Fibroblast of lung (primary cell): ENCODE data around the gene MAP2K5. TPM values are rescaled to one million over a fixed set of nuclear protein-coding genes. Genes with fewer than 3 reads are reported as not detected.
A peak's percentile ranks its signal among the peaks of the same experiment; 100 is the strongest.

ENCODE experiments used
- DNase-seq, 2 donors: peaks; one replicate each; pipeline versions ENCODE4 v3.0.0 to v3.0.0-alpha.2; 2010; ENCODE audit warnings: low read depth in 2 of 2
- H2AFZ ChIP-seq: 2 replicates; pipeline ENCODE4 v1.5.1; 2012; ENCODE audit warnings: low read length, control low read depth, inconsistent platforms
- H3K27ac ChIP-seq: 2 replicates; pipeline ENCODE4 v1.5.1; 2011; ENCODE audit warnings: low read length, control low read depth; ENCODE audit not compliant: insufficient read depth
- H3K27me3 ChIP-seq: 2 replicates; pipeline ENCODE4 v1.5.1; 2011; ENCODE audit warnings: mild to moderate bottlenecking, low read length; ENCODE audit not compliant: control insufficient read depth, insufficient read depth
- H3K36me3 ChIP-seq: 2 replicates; pipeline ENCODE4 v1.5.1; 2011; ENCODE audit warnings: low read length; ENCODE audit not compliant: control insufficient read depth, insufficient read depth
- H3K4me1 ChIP-seq: 2 replicates; pipeline ENCODE4 v1.5.1; 2011; ENCODE audit warnings: low read length; ENCODE audit not compliant: control insufficient read depth, insufficient read depth; ENCODE audit errors: extremely low read depth
- H3K4me2 ChIP-seq: 2 replicates; pipeline ENCODE4 v1.5.1; 2011; ENCODE audit warnings: low read length, control low read depth; ENCODE audit not compliant: insufficient read depth; ENCODE audit errors: extremely low read depth
- H3K4me3 ChIP-seq, 4 experiments: fragments of 200-600 bp in 1 of 4; sonication (generic) in 1 of 4; replicated peaks in 1 of 4; 2 replicates each; pipeline ENCODE4 v1.5.1; 2011 to 2016; ENCODE audit warnings: low read length in 4 of 4, low read depth in 3 of 4, mild to moderate bottlenecking in 3 of 4, control low read depth in 2 of 4, inconsistent platforms in 1 of 4, mixed read lengths in 1 of 4; ENCODE audit not compliant: insufficient read depth in 1 of 4; ENCODE audit errors: control extremely low read depth in 1 of 4
- H3K79me2 ChIP-seq: 2 replicates; pipeline ENCODE4 v1.5.1; 2012; ENCODE audit warnings: mild to moderate bottlenecking, low read length, inconsistent platforms; ENCODE audit not compliant: control insufficient read depth, insufficient read depth
- H3K9ac ChIP-seq: 2 replicates; pipeline ENCODE4 v1.5.1; 2011; ENCODE audit warnings: mild to moderate bottlenecking, low read length, control low read depth; ENCODE audit not compliant: insufficient read depth
- H3K9me3 ChIP-seq: 2 replicates; pipeline ENCODE4 v1.5.1; 2012; ENCODE audit warnings: low read depth, low read length; ENCODE audit not compliant: control insufficient read depth, insufficient read depth
- H4K20me1 ChIP-seq: 2 replicates; pipeline ENCODE4 v1.5.1; 2011; ENCODE audit warnings: low read length; ENCODE audit not compliant: control insufficient read depth, insufficient read depth; ENCODE audit errors: extremely low read depth
- CTCF ChIP-seq, 2 donors: IDR thresholded peaks in 1 of 2; conservative IDR thresholded peaks in 1 of 2; 1 replicate in 1 of 2; 2 replicates in 1 of 2; pipeline ENCODE4 v1.5.1; 2011 to 2012; ENCODE audit warnings: low read length in 2 of 2, control low read depth in 1 of 2, inconsistent platforms in 1 of 2, low read depth in 1 of 2, mild to moderate bottlenecking in 1 of 2
- EZH2 ChIP-seq: IDR thresholded peaks from 2 replicates; pipeline ENCODE4 v1.5.1; 2012; ENCODE audit warnings: low read length, control low read depth, mild to moderate bottlenecking; ENCODE audit errors: missing control alignments
- polyA plus RNA-seq, 2 donors: library from polyadenylated mRNA; depleted of rRNA in 1 of 2; stranded (reverse) in 1 of 2; unstranded in 1 of 2; fragments of >200 nt; gene quantifications; 2 replicates each; pipeline ENCODE4 v1.2.1, GENCODE V29; 2011 to 2012; ENCODE audit warnings: missing spikeins in 1 of 2
- total RNA-seq: library from RNA; depleted of rRNA; stranded (reverse); fragments of >200 nt; gene quantifications from 2 replicates; pipeline ENCODE4 v1.2.1, GENCODE V29; 2014

MAP2K5 gene
- total and polyA plus RNA-seq, 2 donors (not counting 1 experiment from before 2014, with no cell fraction given): 5.7 to 10.2 TPM

GRCh38 chr15:67835297-67836133, 293.0 kb downstream of the MAP2K5 start:
- H3K4me3 ChIP-seq: peak overlapping the region in 3 of 4 experiments; percentile 23 to 53 (median 50)
- no peaks in the 10 kb centered on the region for H4K20me1 ChIP-seq
- H2AFZ ChIP-seq: no peak overlapping the region
- no peaks in the 10 kb centered on the region for H3K79me2 ChIP-seq
- TF ChIP-seq EZH2: peak; percentile 98
- TF ChIP-seq CTCF (conservative IDR thresholded peaks at IDR 0.05 in 1 of 2, IDR thresholded peaks at IDR 0.05 in 1 of 2; ENCODE audit: low read depth in 1 of 2, low read length in 2 of 2): no peak
- H3K9ac ChIP-seq: no peak overlapping the region
- H3K4me1 ChIP-seq: peaks cover 7% of the 10 kb centered on the region
- H3K9me3 ChIP-seq: no peaks in the 10 kb centered on the region
- DNase-seq: no peak
- peaks cover 62% of the 10 kb centered on the region for H3K27me3 ChIP-seq
- H3K27ac ChIP-seq: no peak overlapping the region
- H3K4me2 ChIP-seq: peak overlapping the region; percentile 21
- H3K36me3 ChIP-seq: no peaks in the 10 kb centered on the region

DNA sequence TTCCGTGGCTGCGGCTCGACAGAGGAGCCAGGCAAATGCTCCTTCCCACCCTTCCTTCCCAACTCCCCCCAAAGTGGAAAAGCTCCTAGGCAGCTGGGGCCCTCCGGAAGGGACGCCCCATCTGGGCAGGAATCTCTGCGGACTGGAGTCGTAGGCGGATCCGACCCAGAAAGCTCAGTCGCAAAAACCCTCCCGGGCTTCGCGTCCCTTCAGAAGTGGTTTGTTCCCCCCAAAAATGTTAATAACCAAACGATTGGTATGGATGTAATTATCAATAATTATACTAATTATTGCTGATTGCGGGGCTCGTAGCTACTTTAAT, 293.6 kb downstream of the MAP2K5 start:
- no peak for TF ChIP-seq EZH2
- TF ChIP-seq CTCF (conservative IDR thresholded peaks at IDR 0.05 in 1 of 2, IDR thresholded peaks at IDR 0.05 in 1 of 2; ENCODE audit: low read depth in 1 of 2, low read length in 2 of 2): no peak
- H3K27me3 ChIP-seq: peaks cover 56% of the 10 kb centered on the region

GRCh38 chr15:67836477-67836876, 294.0 kb downstream of the MAP2K5 start:
- peak overlapping the region; percentile 21 for H3K4me2 ChIP-seq
- H3K79me2 ChIP-seq: no peaks in the 10 kb centered on the region
- H3K27me3 ChIP-seq: peaks cover 52% of the 10 kb centered on the region
- no peak overlapping the region for H3K9ac ChIP-seq
- TF ChIP-seq CTCF (conservative IDR thresholded peaks at IDR 0.05 in 1 of 2, IDR thresholded peaks at IDR 0.05 in 1 of 2; ENCODE audit: low read depth in 1 of 2, low read length in 2 of 2) (peak; percentile 74 to 77), EZH2 (no peak)
- peak in 1 of 2 donors; percentile 60 for DNase-seq
- peaks cover 10% of the 10 kb centered on the region for H3K4me1 ChIP-seq
- no peaks in the 10 kb centered on the region for H4K20me1 ChIP-seq
- H3K4me3 ChIP-seq: peak overlapping the region in 2 of 4 experiments; percentile 50 to 53
- no peaks in the 10 kb centered on the region for H3K36me3 ChIP-seq
- no peak overlapping the region for H2AFZ ChIP-seq
- H3K27ac ChIP-seq: no peak overlapping the region
- no peaks in the 10 kb centered on the region for H3K9me3 ChIP-seq

More for the DNA sequence above, 293.6 kb downstream of the MAP2K5 start:
- H3K79me2 ChIP-seq: no peaks in the 10 kb centered on the region
- H3K4me3 ChIP-seq: peak overlapping the region in 3 of 4 experiments; percentile 23 to 53 (median 50)
- no peaks in the 10 kb centered on the region for H3K9me3 ChIP-seq
- no peak overlapping the region for H3K27ac ChIP-seq
- no peaks in the 10 kb centered on the region for H4K20me1 ChIP-seq
- H2AFZ ChIP-seq: no peak overlapping the region
- H3K4me1 ChIP-seq: peaks cover 7% of the 10 kb centered on the region
- no peak for DNase-seq
- no peak overlapping the region for H3K9ac ChIP-seq
- peak overlapping the region; percentile 21 for H3K4me2 ChIP-seq
- no peaks in the 10 kb centered on the region for H3K36me3 ChIP-seq
